ENCODE data around the gene RRP1.

DNA sequence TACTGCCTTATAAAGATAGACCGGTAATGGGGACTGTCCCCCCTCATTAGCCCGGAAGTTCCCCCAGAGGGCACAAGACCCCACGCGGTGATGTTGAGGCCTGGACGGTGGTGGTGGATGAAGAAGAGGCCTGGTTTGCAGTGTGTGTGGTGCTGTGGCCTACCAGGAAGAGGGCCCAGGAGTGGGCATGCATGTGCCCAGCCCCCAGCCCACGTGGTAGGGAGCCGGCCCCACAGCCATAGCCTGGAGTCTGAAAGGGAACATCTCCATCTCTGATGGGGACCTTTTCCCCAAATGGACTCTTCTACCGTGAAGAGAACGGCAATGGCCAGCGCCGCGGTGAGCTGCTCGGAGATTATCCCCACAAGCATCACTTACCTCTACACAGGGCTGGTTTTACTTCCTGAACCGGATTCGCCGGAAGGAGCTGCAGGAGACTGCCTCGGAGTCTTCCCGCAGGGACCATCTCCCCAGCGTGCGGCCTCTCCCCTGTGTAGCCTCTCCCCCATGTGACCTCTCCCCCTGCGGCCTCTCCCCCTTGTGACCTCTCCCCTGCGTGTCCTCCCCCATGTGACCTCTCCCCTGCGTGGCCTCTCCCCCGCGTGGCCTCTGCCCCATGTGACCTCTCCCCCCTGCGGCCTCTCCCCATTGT, 20.6 kb downstream of the RRP1 start:
- TF ChIP-seq, protein P1, sequence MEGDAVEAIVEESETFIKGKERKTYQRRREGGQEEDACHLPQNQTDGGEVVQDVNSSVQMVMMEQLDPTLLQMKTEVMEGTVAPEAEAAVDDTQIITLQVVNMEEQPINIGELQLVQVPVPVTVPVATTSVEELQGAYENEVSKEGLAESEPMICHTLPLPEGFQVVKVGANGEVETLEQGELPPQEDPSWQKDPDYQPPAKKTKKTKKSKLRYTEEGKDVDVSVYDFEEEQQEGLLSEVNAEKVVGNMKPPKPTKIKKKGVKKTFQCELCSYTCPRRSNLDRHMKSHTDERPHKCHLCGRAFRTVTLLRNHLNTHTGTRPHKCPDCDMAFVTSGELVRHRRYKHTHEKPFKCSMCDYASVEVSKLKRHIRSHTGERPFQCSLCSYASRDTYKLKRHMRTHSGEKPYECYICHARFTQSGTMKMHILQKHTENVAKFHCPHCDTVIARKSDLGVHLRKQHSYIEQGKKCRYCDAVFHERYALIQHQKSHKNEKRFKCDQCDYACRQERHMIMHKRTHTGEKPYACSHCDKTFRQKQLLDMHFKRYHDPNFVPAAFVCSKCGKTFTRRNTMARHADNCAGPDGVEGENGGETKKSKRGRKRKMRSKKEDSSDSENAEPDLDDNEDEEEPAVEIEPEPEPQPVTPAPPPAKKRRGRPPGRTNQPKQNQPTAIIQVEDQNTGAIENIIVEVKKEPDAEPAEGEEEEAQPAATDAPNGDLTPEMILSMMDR (conservative IDR thresholded peaks at IDR 0.05; ENCODE audit: low read length) = no peak
- TF ChIP-seq EZH2phosphoT487 (IDR thresholded peaks at IDR 0.05; ENCODE audit: borderline replicate concordance, low read depth, low read length) = no peak

Data from OCI-LY7 (cell line).